Vagina (tissue), 2 donors: ENCODE data around the gene LRRC4B. TPM values are rescaled to one million over a fixed set of nuclear protein-coding genes. Genes with fewer than 3 reads are reported as not detected.

ENCODE experiments used
- DNase-seq, 2 donors: peaks; one replicate each; pipeline ENCODE4 v3.0.0-alpha.2; 2017; ENCODE audit errors: extremely low spot score in 2 of 2
- H3K27ac ChIP-seq: fragments of 200-600 bp; sonication (generic); one replicate; pipeline ENCODE4 v1.5.1; 2019
- H3K27me3 ChIP-seq: fragments of 200-600 bp; sonication (generic); one replicate; pipeline ENCODE4 v1.5.1; 2019
- H3K36me3 ChIP-seq, 2 donors: fragments of 200-600 bp; sonication (generic); one replicate each; pipeline ENCODE4 v1.5.1; 2017 to 2019
- H3K4me1 ChIP-seq: fragments of 200-600 bp; sonication (generic); one replicate; pipeline ENCODE4 v1.5.1; 2019
- H3K4me3 ChIP-seq, 2 donors: fragments of 200-600 bp; sonication (generic); 1 replicate in 1 of 2; 2 replicates in 1 of 2; pipeline ENCODE4 v1.5.1; 2016 to 2019
- H3K9me3 ChIP-seq: fragments of 200-600 bp; sonication (generic); one replicate; pipeline ENCODE4 v1.5.1; 2019
- POLR2A ChIP-seq, 2 donors: fragments of 450-650 bp; IDR thresholded peaks; one replicate each; pipeline ENCODE4 v1.6.1; 2017; ENCODE audit warnings: antibody characterized with exemption in 2 of 2, mild to moderate bottlenecking in 2 of 2, moderate library complexity in 2 of 2
- POLR2AphosphoS5 ChIP-seq, 2 donors: sonication (generic); formaldehyde crosslinking; IDR thresholded peaks; one replicate each; pipeline ENCODE4 v1.9.0; 2017; ENCODE audit warnings: antibody characterized with exemption in 2 of 2, mild to moderate bottlenecking in 2 of 2, low read depth in 1 of 2; ENCODE audit not compliant: insufficient read depth in 1 of 2
- intact Hi-C: fragments of 100-400 bp; cut with DNase I; formaldehyde crosslinking; loops from one replicate; pipeline ENCODE4 v1.15.1; 2023
- total RNA-seq: library from RNA; depleted of rRNA; stranded (reverse); fragments of >200 nt; gene quantifications from one replicate; pipeline ENCODE4 v1.2.3, GENCODE V29; 2016
- TF ChIP-seq, protein P1 (sequence below), 3 experiments: fragments of 450-650 bp in 2 of 3; fragments of 200-600 bp in 1 of 3; sonication (generic) in 1 of 3; IDR thresholded peaks; one replicate each; pipeline ENCODE4 v1.5.1; 2017 to 2019; ENCODE audit warnings: antibody characterized with exemption in 3 of 3, mild to moderate bottlenecking in 2 of 3, moderate library complexity in 2 of 3

Gene LRRC4B
- total RNA-seq, 1 donor from 2014 or later: 17.9 TPM

DNA sequence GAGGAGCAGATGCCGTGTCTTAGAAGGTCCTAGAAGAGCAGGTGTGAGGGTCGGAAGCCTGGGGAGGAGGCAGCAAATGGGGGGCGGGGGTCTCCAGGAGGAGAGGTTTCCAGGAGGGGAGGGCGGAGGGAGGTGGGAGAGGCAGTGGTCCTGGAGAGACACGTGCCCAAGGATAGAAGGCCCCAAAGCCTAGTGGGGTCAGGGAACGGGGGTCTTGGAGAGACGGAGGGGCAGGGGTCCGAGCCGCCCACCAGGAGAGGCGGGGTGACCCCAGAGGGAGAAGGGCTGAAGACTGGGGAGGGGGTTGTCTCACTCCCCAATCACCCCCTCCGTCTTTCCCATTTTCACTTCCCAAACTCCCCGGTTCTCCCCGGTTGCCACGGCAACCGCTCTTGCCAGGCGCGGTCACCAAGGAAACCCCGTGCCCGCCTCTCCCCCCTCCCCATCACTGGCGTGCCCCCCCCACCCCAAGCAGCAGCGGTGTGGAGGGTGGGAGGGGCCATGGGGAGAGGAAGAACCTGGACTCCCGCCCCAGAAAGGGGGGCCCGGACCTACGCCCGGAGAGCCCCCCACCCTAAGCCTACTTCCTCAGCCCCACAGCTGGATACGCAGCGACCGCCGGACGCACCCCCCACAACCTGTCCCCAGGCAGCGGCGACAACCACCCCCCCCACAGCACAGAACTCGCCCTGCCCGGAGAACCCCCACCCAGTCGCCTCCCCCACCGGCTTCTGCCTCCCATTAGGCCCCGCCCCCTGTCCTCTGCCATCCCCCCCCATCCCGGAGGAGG, 988 bp downstream of the LRRC4B start:
- Histone ChIP-seq H3K9me3 (no peaks in the 10 kb centered on the region), H3K4me3 (peak overlapping the region; percentile 53 to 58), H3K27me3 (no peaks in the 10 kb centered on the region), H3K27ac (peak overlapping the region; percentile 68), H3K36me3 (no peaks in the 10 kb centered on the region), H3K4me1 (peaks cover 30% of the 10 kb centered on the region)
- no peak for DNase-seq
- intact Hi-C loops: no loop called here
- TF ChIP-seq POLR2AphosphoS5 (IDR thresholded peaks at IDR 0.05; ENCODE audit: insufficient read depth in 1 of 2, low read depth in 1 of 2): no peak

- DNase-seq: no peak
- peak overlapping the region in 1 of 2 donors; percentile 58 for H3K4me3 ChIP-seq
- TF ChIP-seq POLR2AphosphoS5 (IDR thresholded peaks at IDR 0.05; ENCODE audit: insufficient read depth in 1 of 2, low read depth in 1 of 2) (no peak), POLR2A (IDR thresholded peaks at IDR 0.05) (no peak)
- H3K36me3 ChIP-seq: no peaks in the 10 kb centered on the region
- intact Hi-C loops: no loop called here
- H3K9me3 ChIP-seq: no peaks in the 10 kb centered on the region
- H3K27me3 ChIP-seq: no peaks in the 10 kb centered on the region
- no peak overlapping the region for H3K27ac ChIP-seq
- H3K4me1 ChIP-seq: peaks cover 30% of the 10 kb centered on the region
Measured at GRCh38 chr19:50565984-50566903, 2.0 kb downstream of the LRRC4B start.

DNA sequence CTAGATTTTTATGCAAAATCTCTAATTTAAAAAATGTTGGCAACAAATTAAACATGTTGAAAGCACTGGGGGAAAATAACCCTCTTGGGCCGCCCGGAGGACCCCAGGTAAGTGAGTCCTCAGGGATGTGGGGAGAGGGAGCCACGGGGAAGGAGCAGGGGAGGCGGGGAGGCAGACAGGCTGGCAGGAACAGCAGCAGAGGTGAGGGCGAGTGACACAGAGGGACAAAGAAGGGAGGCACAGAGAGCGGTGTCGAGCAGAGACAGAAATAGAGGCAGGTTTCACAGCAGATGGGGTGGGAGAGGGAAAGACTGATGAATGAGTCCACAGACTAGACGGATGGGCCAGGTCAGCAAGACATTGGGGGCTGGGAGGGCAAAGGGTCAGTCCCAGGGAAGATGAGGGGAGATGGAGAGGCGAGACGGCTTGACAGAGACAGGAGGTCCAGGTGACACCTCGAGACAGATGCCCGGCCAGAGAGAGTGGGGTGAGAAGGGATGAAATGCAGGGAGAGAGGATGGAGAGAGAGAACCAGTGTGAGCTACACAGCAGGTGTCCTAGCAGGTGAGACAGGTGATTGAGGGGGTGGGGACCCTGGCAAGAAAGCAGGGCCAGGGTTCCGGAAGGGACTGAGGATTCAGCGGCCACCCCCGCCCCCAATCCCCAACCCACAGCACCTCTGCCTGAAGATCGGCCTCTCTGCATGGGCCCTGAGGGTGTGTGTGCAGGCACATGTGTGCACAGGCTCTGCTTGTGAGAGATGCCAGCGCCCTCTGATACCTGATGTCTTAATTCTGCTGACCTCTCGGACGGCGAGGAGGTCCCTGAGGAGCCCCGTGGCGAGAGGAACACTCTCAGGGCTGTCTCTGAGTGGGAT, 3.8 kb downstream of the LRRC4B start:
- no peak for TF ChIP-seq POLR2AphosphoS5 (IDR thresholded peaks at IDR 0.05; ENCODE audit: insufficient read depth in 1 of 2, low read depth in 1 of 2)
- no peak for TF ChIP-seq POLR2A (IDR thresholded peaks at IDR 0.05)
- Histone ChIP-seq H3K27me3 (no peaks in the 10 kb centered on the region), H3K4me3 (no peak overlapping the region), H3K27ac (no peak overlapping the region), H3K4me1 (peaks cover 35% of the 10 kb centered on the region), H3K9me3 (no peaks in the 10 kb centered on the region), H3K36me3 (no peaks in the 10 kb centered on the region)
- intact Hi-C loops: no loop called here
- no peak for DNase-seq

DNA sequence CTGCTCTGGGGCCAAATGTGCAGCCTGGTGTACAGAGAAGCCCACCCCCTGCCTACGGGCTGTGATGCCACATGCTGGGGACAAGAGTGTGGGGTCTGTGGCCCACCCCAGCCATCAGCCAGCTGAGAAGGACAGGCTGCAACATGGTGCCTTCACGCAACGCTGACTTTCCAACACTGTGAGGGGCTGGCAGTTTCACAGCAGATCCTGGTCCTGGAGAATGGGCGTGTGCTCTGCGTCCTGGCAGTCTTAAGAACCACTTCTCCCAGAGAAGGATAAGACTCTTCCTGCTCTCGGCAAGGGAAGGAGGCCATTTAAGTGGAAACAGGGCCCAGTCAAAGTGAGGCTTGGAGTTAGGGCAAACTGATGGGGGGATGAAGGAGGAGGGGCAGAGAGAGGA, 4.6 kb downstream of the LRRC4B start:
- no peak for DNase-seq
- H3K27ac ChIP-seq: no peak overlapping the region
- TF ChIP-seq, protein P1, sequence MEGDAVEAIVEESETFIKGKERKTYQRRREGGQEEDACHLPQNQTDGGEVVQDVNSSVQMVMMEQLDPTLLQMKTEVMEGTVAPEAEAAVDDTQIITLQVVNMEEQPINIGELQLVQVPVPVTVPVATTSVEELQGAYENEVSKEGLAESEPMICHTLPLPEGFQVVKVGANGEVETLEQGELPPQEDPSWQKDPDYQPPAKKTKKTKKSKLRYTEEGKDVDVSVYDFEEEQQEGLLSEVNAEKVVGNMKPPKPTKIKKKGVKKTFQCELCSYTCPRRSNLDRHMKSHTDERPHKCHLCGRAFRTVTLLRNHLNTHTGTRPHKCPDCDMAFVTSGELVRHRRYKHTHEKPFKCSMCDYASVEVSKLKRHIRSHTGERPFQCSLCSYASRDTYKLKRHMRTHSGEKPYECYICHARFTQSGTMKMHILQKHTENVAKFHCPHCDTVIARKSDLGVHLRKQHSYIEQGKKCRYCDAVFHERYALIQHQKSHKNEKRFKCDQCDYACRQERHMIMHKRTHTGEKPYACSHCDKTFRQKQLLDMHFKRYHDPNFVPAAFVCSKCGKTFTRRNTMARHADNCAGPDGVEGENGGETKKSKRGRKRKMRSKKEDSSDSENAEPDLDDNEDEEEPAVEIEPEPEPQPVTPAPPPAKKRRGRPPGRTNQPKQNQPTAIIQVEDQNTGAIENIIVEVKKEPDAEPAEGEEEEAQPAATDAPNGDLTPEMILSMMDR (IDR thresholded peaks at IDR 0.05): no peak
- TF ChIP-seq POLR2A (IDR thresholded peaks at IDR 0.05) (no peak), POLR2AphosphoS5 (IDR thresholded peaks at IDR 0.05; ENCODE audit: insufficient read depth in 1 of 2, low read depth in 1 of 2) (no peak)
- no peaks in the 10 kb centered on the region for H3K27me3 ChIP-seq
- H3K9me3 ChIP-seq: no peaks in the 10 kb centered on the region
- H3K4me1 ChIP-seq: peaks cover 29% of the 10 kb centered on the region
- no peak overlapping the region for H3K4me3 ChIP-seq
- H3K36me3 ChIP-seq: no peaks in the 10 kb centered on the region
- intact Hi-C loops: no loop called here

DNA sequence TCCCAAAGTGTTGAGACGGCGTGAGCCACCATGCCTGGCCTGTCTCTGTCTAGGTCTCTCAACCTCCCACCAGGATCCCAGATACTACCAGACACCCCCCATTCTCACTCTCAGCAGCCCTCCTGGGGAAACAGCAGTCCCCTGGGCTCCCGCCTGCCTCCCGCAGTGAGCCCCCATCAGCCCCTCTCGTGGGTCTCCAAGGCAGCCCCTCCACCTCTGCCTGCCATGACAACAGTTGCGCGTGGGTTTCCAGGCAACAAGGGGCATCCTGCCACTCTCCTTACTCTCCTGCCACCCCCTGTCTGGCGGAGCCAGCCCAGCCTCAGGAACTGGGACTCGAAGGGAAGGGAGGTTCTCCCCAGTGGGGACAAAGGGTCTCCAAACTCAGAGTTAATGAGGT, 5.2 kb downstream of the LRRC4B start:
- intact Hi-C loops: no loop called here
- no peaks in the 10 kb centered on the region for H3K36me3 ChIP-seq
- H3K9me3 ChIP-seq: no peaks in the 10 kb centered on the region
- TF ChIP-seq, protein P1 (IDR thresholded peaks at IDR 0.05): no peak
- TF ChIP-seq POLR2A (IDR thresholded peaks at IDR 0.05) (no peak), POLR2AphosphoS5 (IDR thresholded peaks at IDR 0.05; ENCODE audit: insufficient read depth in 1 of 2, low read depth in 1 of 2) (no peak)
- no peaks in the 10 kb centered on the region for H3K27me3 ChIP-seq
- peaks cover 29% of the 10 kb centered on the region for H3K4me1 ChIP-seq
- DNase-seq: no peak
- H3K27ac ChIP-seq: no peak overlapping the region
- H3K4me3 ChIP-seq: no peak overlapping the region

DNA sequence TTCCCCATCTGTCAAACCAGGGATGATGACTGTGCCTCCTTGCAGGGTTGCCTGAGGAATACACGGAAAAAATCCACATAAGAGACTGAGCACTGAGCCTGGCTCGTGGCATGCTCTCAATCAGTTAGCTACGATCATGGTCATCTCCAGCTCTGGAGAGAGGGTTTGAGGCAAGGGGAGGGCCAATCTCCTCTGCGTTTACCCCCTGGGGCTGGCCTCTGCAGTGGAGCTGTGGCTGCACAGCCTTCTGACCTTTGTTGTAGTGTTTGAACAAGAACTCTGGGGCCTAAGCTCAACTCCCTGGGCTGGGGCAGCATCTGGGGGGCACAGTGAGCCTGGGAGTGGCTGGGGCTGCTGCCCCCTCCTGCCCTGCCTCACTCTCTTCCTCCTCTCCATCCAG, 5.9 kb downstream of the LRRC4B start:
- Histone ChIP-seq H3K4me1 (peaks cover 24% of the 10 kb centered on the region), H3K27me3 (no peaks in the 10 kb centered on the region), H3K36me3 (no peaks in the 10 kb centered on the region), H3K27ac (no peak overlapping the region), H3K9me3 (no peaks in the 10 kb centered on the region), H3K4me3 (no peak overlapping the region)
- intact Hi-C loops: no loop called here
- TF ChIP-seq POLR2A (IDR thresholded peaks at IDR 0.05): no peak
- TF ChIP-seq, protein P1 (IDR thresholded peaks at IDR 0.05): no peak
- TF ChIP-seq POLR2AphosphoS5 (IDR thresholded peaks at IDR 0.05; ENCODE audit: insufficient read depth in 1 of 2, low read depth in 1 of 2): no peak
- no peak for DNase-seq
